ENCODE results near the gene MBP.

MBP gene

DNA sequence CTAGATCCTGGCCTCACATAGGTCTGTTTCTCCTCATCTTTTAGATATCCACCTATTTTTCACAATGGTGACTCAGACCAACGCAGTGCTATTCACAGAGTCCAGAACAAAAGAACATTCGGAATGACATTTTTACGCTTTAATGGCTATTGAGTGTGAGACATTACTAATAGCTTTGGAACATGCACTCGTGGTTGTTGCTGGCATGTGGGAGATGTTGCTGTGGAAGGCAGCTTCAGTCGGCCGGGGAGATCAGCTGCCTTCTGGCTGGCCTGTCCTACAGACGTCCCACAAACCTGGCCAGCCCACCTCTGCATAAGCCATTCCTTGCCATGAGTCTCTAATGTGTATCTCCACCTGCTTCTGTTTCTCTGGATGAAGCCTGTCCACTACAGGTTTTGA is 3.4 kb downstream of the MBP start:
- Histone ChIP-seq H3K4me3 (IDR thresholded peaks at IDR 0.05; ENCODE audit: insufficient read depth, low read depth, low read length) (no peak overlapping the region), H3K9ac (no peak overlapping the region), H3K4me1 (ENCODE audit: low read depth, poor library complexity, severe bottlenecking) (peaks cover 6% of the 10 kb centered on the region), H3K27me3 (ENCODE audit: insufficient read depth, low read depth) (no peaks in the 10 kb centered on the region), H2AFZ (ENCODE audit: low read depth) (no peak overlapping the region), H3K27ac (no peak overlapping the region), H3K79me2 (ENCODE audit: insufficient read depth, low read depth) (no peaks in the 10 kb centered on the region), H3K36me3 (ENCODE audit: insufficient read depth) (no peaks in the 10 kb centered on the region), H4K20me1 (ENCODE audit: insufficient read depth) (no peaks in the 10 kb centered on the region), H3K4me2 (no peak overlapping the region)
- TF ChIP-seq, protein P1, sequence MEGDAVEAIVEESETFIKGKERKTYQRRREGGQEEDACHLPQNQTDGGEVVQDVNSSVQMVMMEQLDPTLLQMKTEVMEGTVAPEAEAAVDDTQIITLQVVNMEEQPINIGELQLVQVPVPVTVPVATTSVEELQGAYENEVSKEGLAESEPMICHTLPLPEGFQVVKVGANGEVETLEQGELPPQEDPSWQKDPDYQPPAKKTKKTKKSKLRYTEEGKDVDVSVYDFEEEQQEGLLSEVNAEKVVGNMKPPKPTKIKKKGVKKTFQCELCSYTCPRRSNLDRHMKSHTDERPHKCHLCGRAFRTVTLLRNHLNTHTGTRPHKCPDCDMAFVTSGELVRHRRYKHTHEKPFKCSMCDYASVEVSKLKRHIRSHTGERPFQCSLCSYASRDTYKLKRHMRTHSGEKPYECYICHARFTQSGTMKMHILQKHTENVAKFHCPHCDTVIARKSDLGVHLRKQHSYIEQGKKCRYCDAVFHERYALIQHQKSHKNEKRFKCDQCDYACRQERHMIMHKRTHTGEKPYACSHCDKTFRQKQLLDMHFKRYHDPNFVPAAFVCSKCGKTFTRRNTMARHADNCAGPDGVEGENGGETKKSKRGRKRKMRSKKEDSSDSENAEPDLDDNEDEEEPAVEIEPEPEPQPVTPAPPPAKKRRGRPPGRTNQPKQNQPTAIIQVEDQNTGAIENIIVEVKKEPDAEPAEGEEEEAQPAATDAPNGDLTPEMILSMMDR (conservative IDR thresholded peaks at IDR 0.05; ENCODE audit: low read depth, low read length): no peak

- Histone ChIP-seq H3K4me2 (no peak overlapping the region), H3K9ac (no peak overlapping the region), H3K27ac (no peak overlapping the region), H3K27me3 (ENCODE audit: insufficient read depth, low read depth) (no peaks in the 10 kb centered on the region), H3K4me1 (ENCODE audit: low read depth, poor library complexity, severe bottlenecking) (peaks cover 6% of the 10 kb centered on the region), H4K20me1 (ENCODE audit: insufficient read depth) (no peaks in the 10 kb centered on the region), H3K36me3 (ENCODE audit: insufficient read depth) (no peaks in the 10 kb centered on the region), H3K4me3 (IDR thresholded peaks at IDR 0.05; ENCODE audit: insufficient read depth, low read depth, low read length) (no peak overlapping the region), H2AFZ (ENCODE audit: low read depth) (no peak overlapping the region), H3K79me2 (ENCODE audit: insufficient read depth, low read depth) (no peaks in the 10 kb centered on the region)
- TF ChIP-seq, protein P1 (conservative IDR thresholded peaks at IDR 0.05; ENCODE audit: low read depth, low read length): no peak
Measured at GRCh38 chr18:77127769-77128671, 4.6 kb downstream of the MBP start.

DNA sequence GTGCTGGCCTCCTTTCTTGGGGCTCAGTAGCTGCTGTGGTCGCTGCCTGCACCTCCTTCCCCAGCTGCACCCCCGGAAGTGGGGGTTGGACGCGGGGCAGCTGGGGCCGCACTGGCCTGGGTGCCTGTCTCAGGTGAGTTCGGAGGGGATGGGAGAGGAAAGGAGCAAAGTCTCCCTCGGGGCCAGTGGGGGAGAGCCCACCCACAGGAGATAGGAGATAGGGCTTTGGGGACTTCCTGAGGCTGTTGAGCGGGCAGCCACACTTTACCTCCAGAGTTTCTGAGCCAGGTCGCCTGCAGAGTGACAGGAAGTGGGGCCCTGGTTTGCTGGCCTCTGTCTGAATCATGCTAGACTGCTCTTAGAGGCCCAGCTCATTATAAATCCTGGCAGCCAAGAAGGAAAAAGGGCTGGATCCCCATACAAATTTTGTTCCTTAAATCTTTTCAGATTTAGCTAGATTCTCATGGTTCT is 8.1 kb downstream of the MBP start:
- Histone ChIP-seq H3K4me3 (IDR thresholded peaks at IDR 0.05; ENCODE audit: insufficient read depth, low read depth, low read length) (no peak overlapping the region), H3K36me3 (ENCODE audit: insufficient read depth) (no peaks in the 10 kb centered on the region), H3K27me3 (ENCODE audit: insufficient read depth, low read depth) (no peaks in the 10 kb centered on the region), H3K4me1 (ENCODE audit: low read depth, poor library complexity, severe bottlenecking) (no peaks in the 10 kb centered on the region), H3K27ac (no peak overlapping the region), H3K4me2 (no peak overlapping the region), H3K9ac (no peak overlapping the region), H4K20me1 (ENCODE audit: insufficient read depth) (no peaks in the 10 kb centered on the region), H2AFZ (ENCODE audit: low read depth) (no peak overlapping the region), H3K79me2 (ENCODE audit: insufficient read depth, low read depth) (no peaks in the 10 kb centered on the region)
- TF ChIP-seq, protein P1 (conservative IDR thresholded peaks at IDR 0.05; ENCODE audit: low read depth, low read length): no peak

DNA sequence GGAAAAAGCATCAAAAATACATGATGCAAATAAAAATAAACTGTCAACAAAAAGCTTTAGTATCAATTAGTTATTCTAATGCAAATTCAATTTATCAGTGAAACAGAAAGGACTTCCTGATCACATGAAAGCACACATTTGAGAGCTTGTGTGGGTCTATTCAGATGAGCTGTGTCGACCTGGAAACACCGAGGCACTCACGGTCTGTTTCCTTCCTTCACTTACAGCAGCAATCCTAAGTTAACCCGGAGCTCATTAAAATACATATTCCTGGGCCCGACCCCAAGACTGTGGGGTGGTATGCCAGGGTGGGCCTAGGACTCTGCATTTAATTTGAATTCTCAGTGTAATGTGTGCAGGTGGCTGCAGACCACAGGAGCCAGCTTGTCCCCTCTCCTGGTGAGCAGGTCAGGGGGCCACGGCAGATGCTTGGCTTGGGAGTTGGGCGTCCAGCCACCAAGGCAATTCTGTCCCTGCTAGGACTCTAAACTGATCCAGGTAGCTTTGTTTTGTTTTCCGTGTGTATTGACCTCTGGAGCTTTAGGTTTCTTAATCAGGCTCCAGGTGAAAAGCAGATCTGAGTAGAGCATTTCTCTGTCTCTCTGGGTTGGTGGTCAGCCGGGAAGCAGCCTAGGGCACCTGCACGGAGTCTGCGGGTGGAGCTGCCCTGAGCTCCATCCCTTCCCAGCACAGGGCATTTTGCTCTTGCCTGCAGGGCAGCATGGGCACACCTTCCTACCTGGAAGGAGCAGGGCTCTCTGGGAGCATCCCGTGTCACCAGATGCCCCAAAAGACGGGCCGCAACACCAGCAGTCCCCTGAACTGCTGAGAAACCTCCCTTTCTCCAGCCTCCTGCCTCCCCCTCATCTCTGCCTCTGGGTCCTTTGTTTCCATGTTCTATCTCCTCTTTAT is 9.0 kb downstream of the MBP start:
- no peak overlapping the region for H2AFZ ChIP-seq (ENCODE audit: low read depth)
- H3K27me3 ChIP-seq (ENCODE audit: insufficient read depth, low read depth): no peaks in the 10 kb centered on the region
- no peak overlapping the region for H3K27ac ChIP-seq
- H3K4me1 ChIP-seq (ENCODE audit: low read depth, poor library complexity, severe bottlenecking): no peaks in the 10 kb centered on the region
- TF ChIP-seq, protein P1 (conservative IDR thresholded peaks at IDR 0.05; ENCODE audit: low read depth, low read length): no peak
- no peak overlapping the region for H3K4me2 ChIP-seq
- H3K9ac ChIP-seq: no peak overlapping the region
- no peaks in the 10 kb centered on the region for H3K36me3 ChIP-seq (ENCODE audit: insufficient read depth)
- no peaks in the 10 kb centered on the region for H3K79me2 ChIP-seq (ENCODE audit: insufficient read depth, low read depth)
- H3K4me3 ChIP-seq (IDR thresholded peaks at IDR 0.05; ENCODE audit: insufficient read depth, low read depth, low read length): no peak overlapping the region
- no peaks in the 10 kb centered on the region for H4K20me1 ChIP-seq (ENCODE audit: insufficient read depth)
